K562 (cell line): Measurements from ENCODE around the gene TAAR1. TPM values are rescaled to one million over a fixed set of nuclear protein-coding genes. Genes with fewer than 3 reads are reported as not detected.

Experiments
- ATAC-seq: fragments of 200-7000 bp; cut with Tn5 transposase; 3 replicates; pipeline ENCODE4 v1.9.1; 2020; ENCODE audit warnings: moderate library complexity
- BruUV-seq: library from RNA; stranded (reverse); fragments of 400-500 nt; replicated peaks from 2 replicates; lab custom pipeline; 2021; lab: Mats Ljungman, UMichigan
- CTCF ChIA-PET: fragments of 300-600 bp; formaldehyde crosslinking; extraction: SDS; loops from one replicate; lab custom pipeline; 2021; ENCODE audit warnings: low intra/inter-chr PET ratio; lab: Yijun Ruan, JAX
- POLR2A ChIA-PET: fragments of 300-600, 350-650 bp; sonication (Branson Sonifier 250); formaldehyde crosslinking; extraction: SDS; loops from one replicate; lab custom pipeline; 2021; ENCODE audit warnings: antibody characterized with exemption, inconsistent platforms; lab: Yijun Ruan, JAX
- DNase-seq, 4 experiments: peaks; one replicate each; pipeline versions ENCODE4 v3.0.0 to v3.0.0-alpha.2; 2011 to 2018; ENCODE audit warnings: low spot score in 3 of 4, mixed read lengths in 3 of 4; ENCODE audit errors: extremely low read depth in 1 of 4
- FAIRE-seq: peaks from 2 replicates; lab custom pipeline; 2011; peaks lifted over from hg19 to GRCh38; lab: Jason Lieb, UNC
- H2AFZ ChIP-seq: 2 replicates; pipeline ENCODE4 v1.6.0; 2011; ENCODE audit warnings: low read depth, low read length, control low read depth, inconsistent platforms
- H3K27ac ChIP-seq: fragments of 200-600 bp; 3 replicates; pipeline ENCODE4 v1.8.0; 2011; ENCODE audit warnings: low read depth, mild to moderate bottlenecking, control low read depth, inconsistent platforms, low read length, moderate library complexity, mixed read lengths; ENCODE audit errors: extremely low read depth
- H3K27me3 ChIP-seq, 2 experiments: fragments of 300-600 bp in 1 of 2; 2 replicates in 1 of 2; 3 replicates in 1 of 2; pipeline versions ENCODE4 v1.6.0 to v1.8.0; 2011; ENCODE audit warnings: inconsistent platforms in 2 of 2, low read length in 2 of 2, mild to moderate bottlenecking in 1 of 2, mixed read lengths in 1 of 2, moderate library complexity in 1 of 2; ENCODE audit not compliant: control insufficient read depth in 2 of 2, insufficient read depth in 2 of 2
- H3K36me3 ChIP-seq: fragments of 300-600 bp; 3 replicates; pipeline ENCODE4 v1.8.0; 2011; ENCODE audit warnings: mild to moderate bottlenecking, low read length, inconsistent platforms; ENCODE audit not compliant: control insufficient read depth, insufficient read depth
- H3K4me1 ChIP-seq, 2 experiments: fragments of 200-600 bp in 1 of 2; replicated peaks in 1 of 2; 2 replicates in 1 of 2; 3 replicates in 1 of 2; pipeline versions ENCODE4 v1.5.1 to v1.8.0; 2011; ENCODE audit warnings: inconsistent platforms in 2 of 2, low read length in 2 of 2, mild to moderate bottlenecking in 1 of 2, mixed read lengths in 1 of 2, moderate library complexity in 1 of 2; ENCODE audit not compliant: control insufficient read depth in 2 of 2, insufficient read depth in 2 of 2
- H3K4me2 ChIP-seq: 2 replicates; pipeline ENCODE4 v1.6.1; 2011; ENCODE audit warnings: low read length, control low read depth, inconsistent platforms, mixed read lengths; ENCODE audit not compliant: insufficient read depth
- H3K4me3 ChIP-seq: fragments of 200-600 bp; sonication (generic), shearing (Covaris generic); 2 replicates; pipeline ENCODE4 v1.5.1; 2016; ENCODE audit warnings: control low read depth, inconsistent platforms
- H3K79me2 ChIP-seq: fragments of 200-600 bp; 3 replicates; pipeline ENCODE4 v1.8.0; 2011; ENCODE audit warnings: low read length, inconsistent platforms; ENCODE audit not compliant: control insufficient read depth, insufficient read depth
- H3K9ac ChIP-seq, 2 experiments: 2 replicates each; pipeline versions ENCODE4 v1.6.0 to v1.6.1; 2011; ENCODE audit warnings: low read depth in 2 of 2, low read length in 2 of 2, control low read depth in 1 of 2, inconsistent platforms in 1 of 2, mild to moderate bottlenecking in 1 of 2, mixed read lengths in 1 of 2; ENCODE audit not compliant: insufficient read depth in 1 of 2
- H3K9me1 ChIP-seq: one replicate; pipeline ENCODE4 v1.6.0; 2011; ENCODE audit warnings: inconsistent platforms, mild to moderate bottlenecking, low read length, moderate library complexity; ENCODE audit not compliant: control insufficient read depth, insufficient read depth
- H3K9me3 ChIP-seq: replicated peaks from 2 replicates; pipeline ENCODE4 v1.5.1; 2011; ENCODE audit warnings: low read depth, low read length, inconsistent platforms; ENCODE audit not compliant: control insufficient read depth, insufficient read depth
- H4K20me1 ChIP-seq: replicated peaks from 2 replicates; pipeline ENCODE4 v1.6.1; 2011; ENCODE audit warnings: low read length, inconsistent platforms, mixed read lengths; ENCODE audit not compliant: control insufficient read depth, insufficient read depth
- FIP1L1 ChIP-seq: fragments of 200-400 bp; formaldehyde crosslinking; IDR thresholded peaks from 2 replicates; pipeline ENCODE4 v1.6.1; 2018; ENCODE audit warnings: mild to moderate bottlenecking, low read depth, low read length; ENCODE audit not compliant: poor library complexity, severe bottlenecking
- FOXM1 ChIP-seq, 2 experiments: fragments of 450-650 bp in 1 of 2; sonication (generic) in 1 of 2; formaldehyde crosslinking in 1 of 2; IDR thresholded peaks; 2 replicates each; pipeline versions ENCODE4 v1.6.1 to v1.9.0; 2017 to 2022; ENCODE audit warnings: low read depth in 2 of 2, mild to moderate bottlenecking in 2 of 2, missing genetic modification reagents in 1 of 2, moderate library complexity in 1 of 2
- MAX ChIP-seq: sonication (generic); formaldehyde crosslinking; IDR thresholded peaks from 2 replicates; pipeline ENCODE4 v1.9.0; 2022; ENCODE audit warnings: mild to moderate bottlenecking, missing genetic modification reagents
- NFYB ChIP-seq: IDR thresholded peaks from 2 replicates; pipeline ENCODE4 v1.6.1; 2011; ENCODE audit warnings: mild to moderate bottlenecking, moderate library complexity; ENCODE audit not compliant: insufficient read length; ENCODE audit errors: extremely low read depth
- RAD21 ChIP-seq, 2 experiments: fragments of 250-450 bp in 1 of 2; fragments of 450-650 bp in 1 of 2; sonication (Bioruptor Pico) in 1 of 2; formaldehyde crosslinking in 1 of 2; IDR thresholded peaks in 1 of 2; conservative IDR thresholded peaks in 1 of 2; 2 replicates each; pipeline versions ENCODE4 v1.4.0 to v1.8.0; 2020 to 2022; ENCODE audit warnings: mild to moderate bottlenecking in 2 of 2, moderate library complexity in 1 of 2
- REST ChIP-seq, 2 experiments: fragments of 450-650 bp; formaldehyde crosslinking in 1 of 2; IDR thresholded peaks; 2 replicates each; pipeline versions ENCODE4 v1.4.0 to v1.6.1; 2014 to 2020; ENCODE audit warnings: mild to moderate bottlenecking in 2 of 2, borderline replicate concordance in 1 of 2, low read depth in 1 of 2
- ZFP36 ChIP-seq: fragments of 150-350 bp; IDR thresholded peaks from 2 replicates; pipeline ENCODE4 v1.6.1; 2018; ENCODE audit warnings: low read length, low read depth; ENCODE audit not compliant: partially characterized antibody
- ZNF445 ChIP-seq: fragments of 250-450 bp; sonication (Bioruptor Pico); IDR thresholded peaks from 2 replicates; pipeline ENCODE4 v1.4.0; 2020; ENCODE audit warnings: low read depth, mild to moderate bottlenecking, moderate library complexity
- ZNF512 ChIP-seq: IDR thresholded peaks from 2 replicates; pipeline ENCODE4 v1.6.1; 2016; ENCODE audit warnings: missing genetic modification characterization, missing compliant biosample characterization
- ZNF561 ChIP-seq: fragments of 450-650 bp; formaldehyde crosslinking; conservative IDR thresholded peaks from 2 replicates; pipeline ENCODE4 v1.4.0; 2020; ENCODE audit warnings: mild to moderate bottlenecking, moderate library complexity
- WGBS: fragments of 100-300 bp; shearing (Covaris generic); methylation state at CpG from one replicate; pipeline ENCODE4 v1.1.6; 2016; ENCODE audit warnings: low coverage, mixed read lengths; ENCODE audit not compliant: insufficient coverage; ENCODE audit errors: missing lambda C conversion rate; 5-methylcytosine and 5-hydroxymethylcytosine counted together
- in situ Hi-C: fragments of 300-500 bp; cut with MboI; formaldehyde crosslinking; loops from 4 replicates; pipeline ENCODE4 v1.15.0; 2018; ENCODE audit warnings: inconsistent platforms, mixed read lengths
- intact Hi-C: fragments of 100-400 bp; cut with micrococcal nuclease; formaldehyde crosslinking; loops from 2 replicates; pipeline ENCODE4 v1.14.2; 2022
- polyA plus RNA-seq, 8 experiments: library from polyadenylated mRNA; depleted of rRNA in 4 of 8; stranded (reverse) in 5 of 8; unstranded in 3 of 8; fragments of >200 nt; fragmentation: Nextera tagmentation in 2 of 8; fragmentation: Illumina TruSeq in 1 of 8; extraction: Ambion mirVana in 2 of 8; extraction: Trizol in 1 of 8; gene quantifications; 2 replicates each; pipeline versions ENCODE4 v1.2.1 to v1.2.3, GENCODE V29; 2011 to 2014; ENCODE audit warnings: inconsistent platforms in 1 of 8, missing spikeins in 1 of 8
- total RNA-seq, 7 experiments: library from RNA; depleted of rRNA in 6 of 7; stranded (reverse); fragments of >200 nt in 6 of 7; fragmentation: Illumina TruSeq in 2 of 7; extraction: Trizol in 2 of 7; gene quantifications; 2 replicates each; pipeline versions ENCODE4 v1.2.1 to v1.2.3, GENCODE V29; 2011 to 2021; ENCODE audit warnings: low replicate concordance in 1 of 7

TAAR1 gene
- total and polyA plus RNA-seq, 9 of the 15 experiments (the other 6 are each of a cell fraction or from before 2014, with no cell fraction given), result not detected

GRCh38 chr6:132669690-132670291, 10.8 kb upstream of the TAAR1 start:
- no peaks in the 10 kb centered on the region for H3K27me3 ChIP-seq
- H3K9ac ChIP-seq, result no peak overlapping the region
- no TSS peak for BruUV-seq
- ChIA-PET POLR2A (no interaction called here), CTCF (interaction anchor here (0.6 to 1.8 kb wide), 9 partner anchors 25 to 883 kb away, joined by 3 to 8 read pairs (median 4); no protein-coding TSS in a partner anchor)
- H3K4me3 ChIP-seq, result no peak overlapping the region
- H4K20me1 ChIP-seq, result no peaks in the 10 kb centered on the region
- intact Hi-C loops (loop anchor here (1.0 to 10.0 kb wide), 7 partner anchors 48 to 875 kb away; no protein-coding TSS in a partner anchor), in situ Hi-C loops (no loop called here)
- 0% methylated on average over 4 of the region's 4 CpGs for WGBS
- no peak overlapping the region for H2AFZ ChIP-seq
- H3K36me3 ChIP-seq, result no peaks in the 10 kb centered on the region
- no peaks in the 10 kb centered on the region; a peak in 2 of 5 replicates for H3K4me1 ChIP-seq
- DNase-seq (peak in 2 of 4 experiments; percentile 10 to 16), FAIRE-seq (no peak), ATAC-seq (peak; percentile 77)
- H3K79me2 ChIP-seq, result no peaks in the 10 kb centered on the region
- H3K9me3 ChIP-seq, result no peaks in the 10 kb centered on the region
- H3K9me1 ChIP-seq, result no peaks in the 10 kb centered on the region
- no peak overlapping the region for H3K4me2 ChIP-seq
- H3K27ac ChIP-seq, result no peak overlapping the region
- peak; percentile 83 for TF ChIP-seq ZNF512
- peak; percentile 57 to 68 for TF ChIP-seq RAD21 (CRISPR knock-in tag; conservative IDR thresholded peaks at IDR 0.05 in 1 of 2, IDR thresholded peaks at IDR 0.05 in 1 of 2)
- no peak for TF ChIP-seq MAX (CRISPR knock-in tag)
- TF ChIP-seq ZFP36, result no peak
- TF ChIP-seq FIP1L1, result no peak
- TF ChIP-seq REST (IDR thresholded peaks at IDR 0.05; ENCODE audit: borderline replicate concordance), result peak; percentile 27; the same call in 1 of the 2 replicates
- no peak for TF ChIP-seq REST (CRISPR knock-in tag; IDR thresholded peaks at IDR 0.05; ENCODE audit: low read depth)
- no peak for TF ChIP-seq ZNF445 (CRISPR knock-in tag)
- TF ChIP-seq NFYB, result no peak
- no peak for TF ChIP-seq FOXM1 (IDR thresholded peaks at IDR 0.05; ENCODE audit: low read depth)
- no peak for TF ChIP-seq FOXM1 (CRISPR knock-in tag; IDR thresholded peaks at IDR 0.05; ENCODE audit: low read depth)
- TF ChIP-seq ZNF561 (CRISPR knock-in tag), result no peak
